HepG2 (cell line): ENCODE results near the gene CASKIN1. TPM values are rescaled to one million over a fixed set of nuclear protein-coding genes. Genes with fewer than 3 reads are reported as not detected.

Experiments used
- CBX2 ChIP-seq, 2 experiments: fragments of 200-600 bp in 1 of 2; sonication (generic); formaldehyde crosslinking in 1 of 2; IDR thresholded peaks; 2 replicates each; pipeline versions ENCODE4 v1.7.0 to v1.8.1; 2018 to 2022; ENCODE audit warnings: low read depth in 2 of 2, low read length in 1 of 2, mild to moderate bottlenecking in 1 of 2, missing genetic modification reagents in 1 of 2
- CREBL2 ChIP-seq: sonication (generic); formaldehyde crosslinking; IDR thresholded peaks from 2 replicates; pipeline ENCODE4 v1.8.1; 2023; ENCODE audit warnings: missing genetic modification reagents, mild to moderate bottlenecking, borderline replicate concordance
- GABPA ChIP-seq, 2 experiments: IDR thresholded peaks; 2 replicates each; pipeline ENCODE4 v1.6.1; 2011 to 2016; ENCODE audit warnings: low read depth in 2 of 2, low read length in 1 of 2, missing biosample characterization in 1 of 2, missing genetic modification characterization in 1 of 2
- HMG20A ChIP-seq: IDR thresholded peaks from 2 replicates; pipeline ENCODE4 v1.6.1; 2016; ENCODE audit warnings: borderline replicate concordance
- MAFF ChIP-seq: IDR thresholded peaks from 2 replicates; pipeline ENCODE4 v1.6.1; 2011; ENCODE audit warnings: low read depth, low read length, improper control_type of control experiment
- MEIS1 ChIP-seq: sonication (generic); formaldehyde crosslinking; IDR thresholded peaks from 2 replicates; pipeline ENCODE4 v1.9.0; 2021; ENCODE audit warnings: mild to moderate bottlenecking, missing genetic modification reagents, moderate library complexity, borderline replicate concordance
- MYPOP ChIP-seq: sonication (generic); formaldehyde crosslinking; IDR thresholded peaks from 2 replicates; pipeline ENCODE4 v1.8.1; 2023; ENCODE audit warnings: mild to moderate bottlenecking, moderate library complexity, missing genetic modification reagents
- NCOR1 ChIP-seq: fragments of 200-600 bp; sonication (generic); IDR thresholded peaks from 2 replicates; pipeline ENCODE4 v1.7.0; 2017; ENCODE audit warnings: antibody characterized with exemption, low read length, borderline replicate concordance
- RXRA ChIP-seq: sonication (generic); formaldehyde crosslinking; IDR thresholded peaks from 2 replicates; pipeline ENCODE4 v1.5.1; 2020; ENCODE audit warnings: missing genetic modification reagents
- SMARCC2 ChIP-seq: fragments of 450-650 bp; IDR thresholded peaks from 2 replicates; pipeline ENCODE4 v1.6.1; 2017; ENCODE audit warnings: antibody characterized with exemption, mild to moderate bottlenecking
- SMYD3 ChIP-seq: sonication (generic); formaldehyde crosslinking; IDR thresholded peaks from 2 replicates; pipeline ENCODE4 v1.8.1; 2023; ENCODE audit warnings: mild to moderate bottlenecking, missing genetic modification reagents
- STAG1 ChIP-seq: sonication (generic); formaldehyde crosslinking; IDR thresholded peaks from 2 replicates; pipeline ENCODE4 v1.4.0; 2020; ENCODE audit warnings: missing genetic modification reagents
- ZC3H13 ChIP-seq: sonication (generic); formaldehyde crosslinking; IDR thresholded peaks from 2 replicates; pipeline ENCODE4 v1.8.1; 2023; ENCODE audit warnings: mild to moderate bottlenecking, missing genetic modification reagents, moderate library complexity
- ZNF180 ChIP-seq: sonication (generic); formaldehyde crosslinking; IDR thresholded peaks from 2 replicates; pipeline ENCODE4 v1.4.0; 2020; ENCODE audit warnings: low read depth, missing genetic modification reagents, borderline replicate concordance
- ZNF264 ChIP-seq: sonication (generic); formaldehyde crosslinking; IDR thresholded peaks from 2 replicates; pipeline ENCODE4 v1.4.0; 2020; ENCODE audit warnings: missing genetic modification reagents
- ZNF678 ChIP-seq: sonication (generic); formaldehyde crosslinking; IDR thresholded peaks from 2 replicates; pipeline ENCODE4 v1.4.0; 2020; ENCODE audit warnings: mild to moderate bottlenecking, missing genetic modification reagents
- ZNF850 ChIP-seq: sonication (generic); formaldehyde crosslinking; conservative IDR thresholded peaks from 2 replicates; pipeline ENCODE4 v1.9.0; 2021; ENCODE audit warnings: mild to moderate bottlenecking, missing genetic modification reagents
- ZNF879 ChIP-seq: sonication (generic); formaldehyde crosslinking; IDR thresholded peaks from 2 replicates; pipeline ENCODE4 v1.8.1; 2023; ENCODE audit warnings: missing genetic modification reagents
- polyA plus RNA-seq, 8 experiments: library from polyadenylated mRNA; depleted of rRNA in 3 of 8; stranded (reverse) in 7 of 8; unstranded in 1 of 8; fragments of >200 nt; fragmentation: Illumina TruSeq in 4 of 8; extraction: Trizol in 4 of 8; gene quantifications; 2 replicates each; pipeline versions ENCODE4 v1.2.1 to v1.2.3, GENCODE V29; 2011 to 2016; ENCODE audit warnings: low read depth in 4 of 8, missing spikeins in 1 of 8, mixed read lengths in 1 of 8; ENCODE audit not compliant: insufficient read depth in 1 of 8
- total RNA-seq, 5 experiments: library from RNA; depleted of rRNA; stranded (reverse); fragments of >200 nt; fragmentation: Illumina TruSeq; extraction: Trizol; gene quantifications; 2 replicates each; pipeline ENCODE4 v1.2.3, GENCODE V29; 2016; ENCODE audit warnings: low read depth in 1 of 5
- TF ChIP-seq, protein P1 (sequence below), 2 experiments: sonication (generic) in 1 of 2; formaldehyde crosslinking in 1 of 2; IDR thresholded peaks; 2 replicates each; pipeline versions ENCODE4 v1.4.0 to v1.6.1; 2016 to 2020; ENCODE audit warnings: borderline replicate concordance in 1 of 2, low read depth in 1 of 2, mild to moderate bottlenecking in 1 of 2, missing genetic modification reagents in 1 of 2
- TF ChIP-seq, protein P2 (sequence below): sonication (generic); formaldehyde crosslinking; IDR thresholded peaks from 2 replicates; pipeline ENCODE4 v1.4.0; 2020; ENCODE audit warnings: mild to moderate bottlenecking, low read depth, missing genetic modification reagents
- TF ChIP-seq, protein P3 (sequence below): sonication (generic); formaldehyde crosslinking; IDR thresholded peaks from 2 replicates; pipeline ENCODE4 v1.5.0; 2020; ENCODE audit warnings: missing genetic modification reagents

Gene CASKIN1
- total and polyA plus RNA-seq, 2 of the 13 experiments (the other 11 are each of a cell fraction or from before 2014, with no cell fraction given) = 1.2 to 2.2 TPM

GRCh38 chr16:2210386-2211365 lies 14.3 kb upstream of the CASKIN1 start, which contains the start of gene BRICD5 (continued):
- TF ChIP-seq, protein P1, sequence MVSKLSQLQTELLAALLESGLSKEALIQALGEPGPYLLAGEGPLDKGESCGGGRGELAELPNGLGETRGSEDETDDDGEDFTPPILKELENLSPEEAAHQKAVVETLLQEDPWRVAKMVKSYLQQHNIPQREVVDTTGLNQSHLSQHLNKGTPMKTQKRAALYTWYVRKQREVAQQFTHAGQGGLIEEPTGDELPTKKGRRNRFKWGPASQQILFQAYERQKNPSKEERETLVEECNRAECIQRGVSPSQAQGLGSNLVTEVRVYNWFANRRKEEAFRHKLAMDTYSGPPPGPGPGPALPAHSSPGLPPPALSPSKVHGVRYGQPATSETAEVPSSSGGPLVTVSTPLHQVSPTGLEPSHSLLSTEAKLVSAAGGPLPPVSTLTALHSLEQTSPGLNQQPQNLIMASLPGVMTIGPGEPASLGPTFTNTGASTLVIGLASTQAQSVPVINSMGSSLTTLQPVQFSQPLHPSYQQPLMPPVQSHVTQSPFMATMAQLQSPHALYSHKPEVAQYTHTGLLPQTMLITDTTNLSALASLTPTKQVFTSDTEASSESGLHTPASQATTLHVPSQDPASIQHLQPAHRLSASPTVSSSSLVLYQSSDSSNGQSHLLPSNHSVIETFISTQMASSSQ (IDR thresholded peaks at IDR 0.05; ENCODE audit: low read depth) = no peak
- TF ChIP-seq, protein P1 (CRISPR knock-in tag; IDR thresholded peaks at IDR 0.05; ENCODE audit: borderline replicate concordance) = peak; percentile 69; the same call in 1 of the 2 replicates
- TF ChIP-seq SMYD3 (CRISPR knock-in tag) (no peak), MAFF (no peak), HMG20A (CRISPR knock-in tag) (no peak), RXRA (CRISPR knock-in tag) (peak; percentile 83), NCOR1 (no peak; the same call in 1 of the 2 replicates), ZNF850 (no peak), ZNF678 (CRISPR knock-in tag) (no peak), ZNF180 (no peak), CREBL2 (no peak), ZC3H13 (CRISPR knock-in tag) (peak; percentile 94), MYPOP (CRISPR knock-in tag) (no peak), ZNF879 (CRISPR knock-in tag) (no peak), SMARCC2 (no peak), MEIS1 (CRISPR knock-in tag) (no peak), STAG1 (CRISPR knock-in tag) (no peak), ZNF264 (CRISPR knock-in tag) (no peak), GABPA (IDR thresholded peaks at IDR 0.05; ENCODE audit: low read depth, low read length) (no peak), GABPA (CRISPR knock-in tag; IDR thresholded peaks at IDR 0.05; ENCODE audit: low read depth) (no peak), CBX2 (IDR thresholded peaks at IDR 0.05; ENCODE audit: low read depth, low read length) (no peak), CBX2 (CRISPR knock-in tag; IDR thresholded peaks at IDR 0.05; ENCODE audit: low read depth) (no peak)
- TF ChIP-seq, protein P2, sequence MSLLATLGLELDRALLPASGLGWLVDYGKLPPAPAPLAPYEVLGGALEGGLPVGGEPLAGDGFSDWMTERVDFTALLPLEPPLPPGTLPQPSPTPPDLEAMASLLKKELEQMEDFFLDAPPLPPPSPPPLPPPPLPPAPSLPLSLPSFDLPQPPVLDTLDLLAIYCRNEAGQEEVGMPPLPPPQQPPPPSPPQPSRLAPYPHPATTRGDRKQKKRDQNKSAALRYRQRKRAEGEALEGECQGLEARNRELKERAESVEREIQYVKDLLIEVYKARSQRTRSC (CRISPR knock-in tag) = no peak
- TF ChIP-seq, protein P3, sequence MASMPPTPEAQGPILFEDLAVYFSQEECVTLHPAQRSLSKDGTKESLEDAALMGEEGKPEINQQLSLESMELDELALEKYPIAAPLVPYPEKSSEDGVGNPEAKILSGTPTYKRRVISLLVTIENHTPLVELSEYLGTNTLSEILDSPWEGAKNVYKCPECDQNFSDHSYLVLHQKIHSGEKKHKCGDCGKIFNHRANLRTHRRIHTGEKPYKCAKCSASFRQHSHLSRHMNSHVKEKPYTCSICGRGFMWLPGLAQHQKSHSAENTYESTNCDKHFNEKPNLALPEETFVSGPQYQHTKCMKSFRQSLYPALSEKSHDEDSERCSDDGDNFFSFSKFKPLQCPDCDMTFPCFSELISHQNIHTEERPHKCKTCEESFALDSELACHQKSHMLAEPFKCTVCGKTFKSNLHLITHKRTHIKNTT = no peak
